GM12892 (cell line): Measurements from ENCODE around the gene SPINDOC.

Experiments
- DNase-seq: peaks from one replicate; pipeline ENCODE4 v3.0.0; 2011; ENCODE audit not compliant: insufficient read length
- FAIRE-seq: peaks from 2 replicates; lab custom pipeline; 2011; peaks lifted over from hg19 to GRCh38; lab: Jason Lieb, UNC
- POLR2A ChIP-seq: IDR thresholded peaks from 2 replicates; pipeline ENCODE4 v1.6.1; 2011; ENCODE audit warnings: low read depth, low read length, control low read depth
- POLR2AphosphoS5 ChIP-seq: IDR thresholded peaks from 2 replicates; pipeline ENCODE4 v1.6.1; 2011; ENCODE audit warnings: low read depth, low read length, control low read depth
- TAF1 ChIP-seq: IDR thresholded peaks from 2 replicates; pipeline ENCODE4 v1.6.1; 2011; ENCODE audit warnings: low read depth, mild to moderate bottlenecking, control low read depth, low read length, borderline replicate concordance

The SPINDOC gene

DNA sequence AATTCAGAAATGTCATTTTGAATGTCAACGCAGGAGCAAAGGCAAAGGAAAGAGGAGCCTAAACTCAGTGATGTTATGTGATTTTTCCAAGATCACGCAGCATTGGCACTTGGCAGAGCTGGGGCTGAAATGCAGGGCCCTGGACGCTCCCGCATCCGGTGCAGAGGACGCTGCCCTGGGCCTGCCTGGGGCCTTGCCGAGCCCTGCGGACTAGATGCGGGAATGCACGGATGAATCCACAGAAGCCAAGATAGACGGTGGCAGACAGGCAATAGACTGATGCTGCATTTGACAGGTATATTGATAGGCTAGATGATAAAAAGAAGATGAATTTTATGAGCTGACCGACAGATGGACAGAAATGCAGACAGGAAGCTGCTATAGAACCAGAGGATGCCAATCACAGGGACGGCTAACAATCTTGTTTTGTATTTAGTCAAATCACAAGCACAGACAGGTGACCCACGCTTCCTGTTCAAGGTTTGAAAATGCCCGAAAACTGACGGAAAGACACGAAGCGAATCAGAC, 25.0 kb downstream of the SPINDOC start:
- TF ChIP-seq POLR2A (no peak), TAF1 (no peak), POLR2AphosphoS5 (no peak)
- FAIRE-seq (no peak), DNase-seq (no peak)

DNA sequence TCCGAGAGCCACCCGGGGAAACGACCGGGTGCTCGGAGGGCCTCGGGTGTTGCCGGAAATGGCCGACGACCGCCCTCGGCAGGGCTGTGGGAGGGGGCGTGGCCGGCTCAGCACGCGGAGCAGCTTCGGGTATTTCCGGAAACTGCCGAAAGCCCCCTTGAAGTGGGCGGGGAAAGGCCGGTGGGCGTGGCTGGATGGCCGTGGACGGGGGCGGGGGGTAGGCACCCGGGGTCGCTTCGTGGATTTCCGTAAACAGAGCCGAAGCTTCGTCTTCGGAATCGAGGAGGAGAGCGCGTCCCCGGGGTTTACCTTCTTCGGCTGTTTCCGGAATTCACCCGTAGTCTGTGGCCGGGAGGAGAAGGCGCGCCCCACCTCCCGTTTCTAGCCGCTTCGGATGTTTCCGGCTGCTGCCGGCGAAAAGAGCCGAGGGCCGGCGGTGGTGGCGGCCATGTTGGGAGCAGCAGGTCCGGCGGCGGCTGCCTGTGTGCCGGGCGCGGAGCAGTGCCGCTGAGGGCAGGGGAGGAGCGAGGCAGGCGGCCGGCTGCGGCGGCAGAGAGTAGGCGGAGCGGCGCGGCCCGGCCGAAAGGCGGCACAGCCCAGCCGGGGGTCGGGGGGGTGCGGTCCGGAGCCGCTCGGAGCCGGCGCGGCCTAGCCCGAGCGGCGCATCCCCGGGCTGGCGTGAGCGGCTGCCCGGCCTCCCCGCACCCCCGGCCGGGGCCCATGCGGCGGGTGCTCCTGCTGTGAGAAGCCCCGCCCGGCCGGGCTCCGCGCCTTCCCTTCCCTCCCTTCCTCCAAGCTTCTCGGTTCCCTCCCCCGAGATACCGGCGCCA, 25.6 kb downstream of the SPINDOC start, which contains the start of gene MARK2:
Gene MARK2 (plus strand): TSS at position 433 of the 830 bp plus-strand sequence. CDS start 397 bp downstream, at position 830.
- DNase-seq: peak; percentile 74
- peak; percentile 99 for FAIRE-seq
- TF ChIP-seq POLR2AphosphoS5 (no peak), POLR2A (peak; percentile 50; the same call in 1 of the 2 replicates), TAF1 (no peak)

DNA sequence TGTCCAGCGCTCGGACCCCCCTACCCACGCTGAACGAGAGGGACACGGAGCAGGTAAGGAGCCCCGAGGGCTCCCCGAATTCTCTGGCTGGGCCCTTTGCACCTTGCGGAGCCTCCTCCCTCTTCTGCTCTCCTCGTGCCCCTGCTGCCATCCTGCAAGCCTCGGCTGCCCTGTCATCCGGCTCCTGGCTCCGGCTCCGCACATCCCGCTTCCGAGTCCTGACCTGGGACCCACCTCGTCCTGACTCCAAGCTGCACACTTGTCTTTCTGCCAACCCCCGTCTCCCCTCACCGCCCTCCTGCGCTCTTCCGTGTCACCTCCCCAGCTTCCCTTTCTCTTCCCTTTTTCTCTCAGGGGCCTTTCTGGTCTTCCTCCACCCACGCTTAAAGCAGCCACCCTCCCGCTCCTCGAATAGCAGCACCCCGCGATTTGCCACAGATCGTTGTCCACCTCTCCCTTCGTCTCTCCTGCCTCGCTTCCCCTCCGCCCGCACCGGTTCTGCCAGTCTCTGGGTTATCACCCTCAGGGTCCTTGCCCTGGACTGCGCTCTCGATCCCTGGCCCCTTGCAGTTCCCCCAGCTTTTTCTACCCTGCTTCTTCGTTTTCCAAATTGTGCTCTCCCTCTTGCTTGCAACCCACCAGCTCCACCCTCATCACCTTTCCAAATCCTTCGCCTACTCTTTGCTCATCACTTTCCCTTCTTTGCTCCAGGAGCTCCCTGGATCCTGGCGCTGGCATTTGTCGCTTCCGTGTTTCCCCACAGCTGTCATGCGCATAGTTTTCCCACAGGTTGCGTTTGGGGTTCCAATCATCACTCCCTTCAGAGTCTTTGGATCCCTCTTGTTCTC, 26.5 kb downstream of the SPINDOC start:
- DNase-seq (no peak), FAIRE-seq (peak; percentile 9)
- TF ChIP-seq POLR2AphosphoS5 (no peak), TAF1 (no peak), POLR2A (no peak)

DNA sequence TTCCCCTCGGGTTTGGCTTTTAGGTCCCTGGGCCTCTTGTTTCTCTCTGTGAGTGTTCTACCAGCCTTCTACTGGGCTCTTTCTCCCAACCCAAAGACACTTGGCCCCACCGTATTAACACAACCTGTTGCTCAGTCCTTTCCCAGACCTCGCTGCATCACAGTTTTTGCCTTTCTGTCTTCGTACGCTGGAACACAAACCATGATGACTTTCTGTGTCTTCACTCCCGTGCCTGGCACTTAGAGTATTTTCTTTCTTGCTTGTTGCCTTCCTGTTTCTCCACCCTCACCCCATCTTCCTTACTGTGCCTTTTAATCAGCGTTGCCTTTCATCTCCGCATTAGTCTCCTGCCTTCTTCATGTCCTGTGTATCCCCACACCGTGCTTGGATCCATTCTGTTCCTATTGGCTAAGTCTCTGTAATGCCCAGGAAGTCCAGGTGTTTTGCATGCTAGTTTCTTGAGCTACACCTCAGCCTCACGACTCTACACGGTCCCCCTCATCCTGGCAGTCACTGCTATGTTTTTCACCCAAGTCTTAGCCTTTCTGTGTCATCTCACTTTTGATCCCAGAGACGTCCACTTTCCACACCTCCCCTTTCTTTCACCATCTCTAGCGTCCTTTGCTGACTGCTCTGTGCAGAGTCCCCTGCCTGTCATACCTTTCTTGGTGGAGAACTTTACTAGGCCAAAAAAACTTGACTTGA, 27.3 kb downstream of the SPINDOC start:
- no peak for TF ChIP-seq TAF1
- TF ChIP-seq POLR2A: no peak
- TF ChIP-seq POLR2AphosphoS5: no peak
- FAIRE-seq (peak; percentile 40), DNase-seq (no peak)

DNA sequence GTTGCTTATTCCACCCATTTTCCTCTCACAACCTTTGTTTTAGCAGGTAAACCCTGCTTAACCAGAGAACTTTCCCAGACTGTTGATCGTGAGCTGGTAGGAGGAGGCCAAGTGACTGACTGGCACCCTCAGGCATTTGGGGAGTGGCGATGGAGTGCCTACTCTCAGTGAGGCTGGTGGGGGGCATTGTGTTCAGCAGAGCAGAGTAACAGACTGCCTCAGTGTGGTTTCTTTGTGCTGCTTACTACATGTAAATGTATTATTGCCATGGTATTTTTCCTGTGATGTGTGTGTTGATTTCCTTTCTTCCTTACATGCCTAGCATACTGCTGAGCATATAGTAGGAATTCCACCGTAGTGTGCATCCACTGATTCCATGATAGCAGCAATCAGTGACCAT, 28.3 kb downstream of the SPINDOC start:
- TF ChIP-seq POLR2A (no peak), POLR2AphosphoS5 (no peak), TAF1 (no peak)
- no peak for FAIRE-seq
- no peak for DNase-seq

DNA sequence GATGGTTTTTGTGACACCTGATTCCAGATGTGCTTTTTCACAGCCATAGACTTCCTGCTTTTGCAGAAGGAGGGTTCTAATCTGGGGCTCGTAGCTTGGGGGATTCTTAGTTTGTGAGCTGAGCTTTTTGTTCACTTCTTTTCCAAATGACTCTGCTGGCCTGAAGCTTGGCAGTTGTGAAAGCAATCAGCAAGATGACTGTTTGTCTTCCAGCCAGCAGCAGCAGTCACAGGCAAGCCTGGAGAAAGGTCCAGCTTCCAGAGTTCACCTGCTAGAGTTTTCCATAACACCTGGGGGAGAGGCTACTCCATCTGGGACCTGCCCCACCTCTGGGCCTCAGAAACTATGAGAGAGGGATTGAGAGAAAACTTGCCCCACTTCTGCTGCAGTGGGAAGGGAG, 29.8 kb downstream of the SPINDOC start:
- TF ChIP-seq POLR2AphosphoS5: no peak
- no peak for TF ChIP-seq TAF1
- no peak for TF ChIP-seq POLR2A
- no peak for FAIRE-seq
- DNase-seq: no peak

DNA sequence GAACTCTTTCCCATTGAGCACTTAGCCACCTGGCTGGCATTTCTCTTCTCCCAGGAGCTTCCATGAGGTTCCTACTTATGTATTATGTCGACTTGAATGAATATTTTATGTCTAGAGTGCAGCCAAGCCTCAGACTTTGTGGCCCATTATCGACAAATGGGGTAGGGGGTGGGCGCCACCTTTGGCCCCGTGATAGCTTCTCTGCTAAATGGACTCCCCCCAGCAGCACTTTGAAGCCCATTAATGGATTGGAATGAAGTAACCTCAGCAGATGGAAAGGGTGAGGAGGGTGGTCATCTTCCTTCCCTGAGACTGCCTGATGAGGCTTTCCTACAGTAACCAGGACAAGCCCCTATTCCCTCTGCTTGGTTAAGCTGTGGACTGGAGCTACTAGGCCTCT, 31.6 kb downstream of the SPINDOC start:
- FAIRE-seq (no peak), DNase-seq (no peak)
- no peak for TF ChIP-seq POLR2AphosphoS5
- TF ChIP-seq POLR2A: no peak
- TF ChIP-seq TAF1: no peak

DNA sequence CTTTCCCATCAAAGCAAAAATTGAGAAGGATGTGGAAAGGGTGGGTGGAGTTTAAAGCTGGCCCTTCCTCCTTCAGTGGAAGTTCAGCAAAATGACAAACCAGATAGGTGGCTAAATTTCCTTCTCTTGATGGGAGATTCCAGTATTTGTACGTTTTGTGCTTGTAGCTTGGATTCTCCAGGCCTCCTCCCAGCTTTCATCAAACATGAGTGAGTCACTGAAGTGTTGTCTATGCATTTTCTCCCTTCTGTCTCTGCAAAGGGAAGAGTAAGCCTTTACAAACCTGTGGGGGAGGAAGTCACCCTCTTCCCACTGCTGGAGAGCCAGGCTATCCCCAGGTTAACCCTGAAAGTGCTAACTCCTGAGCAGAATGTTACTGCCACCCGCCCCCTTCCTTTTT, 32.0 kb downstream of the SPINDOC start:
- DNase-seq: no peak
- no peak for FAIRE-seq
- no peak for TF ChIP-seq POLR2A

DNA sequence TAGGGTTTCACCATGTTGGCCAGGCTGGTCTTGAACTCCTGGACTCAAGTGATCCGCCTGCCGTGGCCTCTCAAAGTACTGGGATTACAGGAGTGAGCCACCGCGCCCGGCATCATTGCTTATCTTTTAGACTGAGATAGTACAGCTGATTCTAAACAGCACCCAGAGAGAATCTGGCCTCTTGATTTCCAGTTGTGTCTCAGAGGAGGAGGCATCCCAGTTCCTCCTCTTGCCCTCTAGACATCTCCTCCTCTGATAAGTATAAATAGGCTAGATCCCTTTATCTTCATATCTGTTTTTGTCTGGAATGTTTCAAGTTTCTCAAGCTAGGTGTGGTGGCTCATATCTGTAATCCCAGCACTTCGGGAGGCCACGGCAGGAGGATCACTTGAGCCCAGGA, 32.7 kb downstream of the SPINDOC start:
- FAIRE-seq: no peak
- no peak for DNase-seq
- TF ChIP-seq POLR2A (no peak), POLR2AphosphoS5 (no peak), TAF1 (no peak)

DNA sequence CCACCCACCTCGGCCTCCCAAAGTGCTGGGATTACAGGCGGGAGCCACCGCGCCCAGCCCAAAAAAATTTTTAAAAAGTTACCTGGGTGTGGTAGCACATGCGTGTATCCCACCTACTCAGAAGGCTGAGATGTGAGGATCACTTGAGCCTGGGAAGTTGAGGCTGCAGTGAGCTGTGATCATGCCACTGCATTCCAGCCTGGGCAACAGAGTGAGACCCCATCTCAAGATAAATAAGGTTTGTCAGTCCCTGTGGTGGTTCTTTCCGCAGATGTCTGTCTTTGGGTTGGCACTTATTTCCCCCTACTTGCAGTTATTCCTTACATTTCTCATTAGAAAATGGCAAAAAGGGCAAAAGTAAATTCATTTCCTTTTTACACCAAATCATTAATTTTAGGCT, 33.6 kb downstream of the SPINDOC start:
- no peak for FAIRE-seq
- no peak for TF ChIP-seq POLR2AphosphoS5
- no peak for TF ChIP-seq POLR2A
- TF ChIP-seq TAF1: no peak
- DNase-seq: no peak

DNA sequence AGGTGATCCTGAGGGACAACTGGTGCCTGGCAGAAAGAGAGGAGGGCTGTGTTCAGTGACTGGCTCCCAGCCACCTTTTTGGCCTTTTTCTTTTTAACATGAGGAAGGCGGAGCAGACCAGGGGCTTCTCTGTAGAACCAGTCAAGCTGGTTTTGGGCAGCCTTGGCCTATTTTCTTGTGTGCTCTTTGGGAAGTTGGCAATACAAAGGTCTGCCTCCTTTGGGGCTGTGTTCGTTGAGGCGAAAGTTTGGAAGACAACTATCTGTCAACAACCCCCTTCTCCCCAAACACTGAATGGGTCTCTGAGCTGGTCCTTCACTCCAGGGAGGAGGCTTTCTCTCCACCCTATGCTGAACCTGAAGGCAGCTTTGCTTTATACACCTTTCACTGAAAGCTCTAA, 34.1 kb downstream of the SPINDOC start:
- TF ChIP-seq POLR2A (no peak), TAF1 (no peak), POLR2AphosphoS5 (no peak)
- FAIRE-seq (no peak), DNase-seq (no peak)
